ENCODE results near the gene CACNA1C.

Gene CACNA1C

DNA sequence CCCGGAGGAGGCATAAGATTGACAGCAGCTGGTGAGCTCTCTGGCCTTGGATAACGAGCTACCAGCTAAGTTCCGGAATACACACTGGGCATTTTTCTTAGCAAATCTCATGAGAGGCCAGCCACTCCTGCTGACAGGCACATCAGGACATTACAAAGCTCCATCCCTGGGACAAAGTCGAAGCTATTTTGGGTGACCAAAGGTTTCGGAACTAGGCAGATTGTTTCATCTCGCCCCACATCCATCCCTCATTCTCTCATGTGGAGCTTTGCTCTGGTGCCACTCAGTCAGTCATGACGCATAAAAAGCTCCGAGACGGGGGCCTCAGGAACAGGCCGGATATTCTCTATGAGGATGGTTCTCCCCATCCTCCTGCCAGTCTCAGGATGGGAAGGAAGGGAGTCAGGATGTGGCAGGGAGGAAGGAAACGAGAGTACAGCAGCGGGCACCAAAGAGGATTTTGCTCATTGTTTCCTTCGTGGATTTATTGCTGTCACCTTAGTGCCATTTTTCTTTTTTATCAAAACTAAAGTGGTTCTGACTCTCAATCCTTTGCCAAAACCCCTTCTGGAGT lies 488.9 kb downstream of the CACNA1C start:
- DNase-seq, result no peak
- no peak for TF ChIP-seq CTCF (IDR thresholded peaks at IDR 0.05; ENCODE audit: low read depth, low read length)
- Histone ChIP-seq H3K36me3 (no peaks in the 10 kb centered on the region; the same call in 1 of the 2 replicates), H3K4me3 (ENCODE audit: low read depth, low read length) (no peak overlapping the region), H3K27me3 (ENCODE audit: insufficient read depth, low read depth, severe bottlenecking) (no peaks in the 10 kb centered on the region), H3K9me3 (ENCODE audit: severe bottlenecking) (no peaks in the 10 kb centered on the region), H3K27ac (no peak overlapping the region)

DNA sequence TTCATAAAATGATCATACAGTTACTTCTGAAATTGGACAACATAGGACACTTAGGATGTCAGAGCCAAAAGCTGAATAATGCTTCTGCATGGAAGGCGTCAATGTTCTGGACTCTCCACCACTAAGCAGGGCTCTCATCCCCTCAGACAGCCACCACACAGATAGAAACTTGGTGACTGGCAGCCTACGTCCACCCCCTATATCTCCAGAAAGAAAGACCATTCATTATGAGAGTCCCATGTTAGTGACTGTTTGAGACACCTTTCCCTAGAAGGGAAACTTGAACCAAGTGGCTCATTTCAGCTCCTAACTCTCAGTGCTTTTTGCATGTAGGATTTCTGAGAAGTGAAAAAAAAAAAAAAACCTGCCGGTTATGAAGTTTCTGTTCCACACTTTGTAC lies 491.0 kb downstream of the CACNA1C start:
- Histone ChIP-seq H3K36me3 (no peaks in the 10 kb centered on the region; the same call in 1 of the 2 replicates), H3K27ac (no peak overlapping the region), H3K27me3 (ENCODE audit: insufficient read depth, low read depth, severe bottlenecking) (no peaks in the 10 kb centered on the region), H3K4me3 (ENCODE audit: low read depth, low read length) (no peak overlapping the region), H3K9me3 (ENCODE audit: severe bottlenecking) (no peaks in the 10 kb centered on the region)
- DNase-seq, result no peak
- TF ChIP-seq CTCF (IDR thresholded peaks at IDR 0.05; ENCODE audit: low read depth, low read length), result no peak

DNA sequence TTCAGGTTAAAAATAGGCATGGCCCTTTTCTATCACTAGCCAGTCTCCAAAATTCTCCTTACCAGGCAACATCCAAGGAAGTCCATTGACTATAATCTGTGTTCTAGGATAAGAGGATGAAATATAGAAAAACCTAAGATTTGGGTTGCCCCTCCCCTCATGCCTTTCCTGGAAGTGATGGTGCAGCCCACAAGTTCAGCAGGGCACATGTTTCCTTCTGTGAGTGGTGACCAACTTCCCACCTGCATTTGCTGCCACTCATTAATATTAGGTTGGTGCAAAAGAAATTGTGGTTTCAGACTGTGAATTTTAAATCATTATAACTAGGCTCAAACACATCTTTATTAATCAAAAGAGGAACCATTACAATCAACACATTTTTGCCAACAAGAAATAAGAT lies 491.4 kb downstream of the CACNA1C start:
- TF ChIP-seq CTCF (IDR thresholded peaks at IDR 0.05; ENCODE audit: low read depth, low read length), result no peak
- H3K9me3 ChIP-seq (ENCODE audit: severe bottlenecking), result no peaks in the 10 kb centered on the region
- no peaks in the 10 kb centered on the region; the same call in 1 of the 2 replicates for H3K36me3 ChIP-seq
- H3K27me3 ChIP-seq (ENCODE audit: insufficient read depth, low read depth, severe bottlenecking), result no peaks in the 10 kb centered on the region
- no peak for DNase-seq
- no peak overlapping the region for H3K27ac ChIP-seq
- no peak overlapping the region for H3K4me3 ChIP-seq (ENCODE audit: low read depth, low read length)

- Histone ChIP-seq H3K9me3 (ENCODE audit: severe bottlenecking) (no peaks in the 10 kb centered on the region), H3K4me3 (ENCODE audit: low read depth, low read length) (no peak overlapping the region), H3K36me3 (no peaks in the 10 kb centered on the region), H3K27me3 (ENCODE audit: insufficient read depth, low read depth, severe bottlenecking) (no peaks in the 10 kb centered on the region), H3K27ac (no peak overlapping the region)
- no peak for TF ChIP-seq CTCF (IDR thresholded peaks at IDR 0.05; ENCODE audit: low read depth, low read length)
- no peak for DNase-seq
Observed at GRCh38 chr12:2547273-2548044, 494.7 kb downstream of the CACNA1C start.

DNA sequence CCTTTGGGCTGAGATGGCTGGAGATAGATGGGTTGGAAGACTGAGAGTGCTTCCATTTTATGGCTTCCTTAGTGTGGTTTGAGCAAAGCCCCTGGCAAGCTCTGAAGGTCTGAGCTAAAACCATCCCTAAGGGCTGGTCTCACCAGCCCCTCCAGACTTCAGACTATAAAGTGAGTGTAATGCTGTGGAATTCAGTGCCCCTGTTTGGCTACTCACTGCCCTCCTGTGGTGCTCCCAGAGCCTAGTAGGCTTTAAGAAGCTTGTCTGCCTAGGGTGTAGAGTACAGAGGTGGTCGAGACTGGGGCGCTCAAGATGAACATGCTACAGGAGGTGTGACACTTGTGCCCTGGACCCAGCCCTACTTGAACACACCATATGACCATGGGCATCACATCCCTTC lies 495.3 kb downstream of the CACNA1C start:
- DNase-seq, result peak; percentile 24
- no peaks in the 10 kb centered on the region for H3K27me3 ChIP-seq (ENCODE audit: insufficient read depth, low read depth, severe bottlenecking)
- no peaks in the 10 kb centered on the region for H3K9me3 ChIP-seq (ENCODE audit: severe bottlenecking)
- no peak overlapping the region for H3K27ac ChIP-seq
- H3K36me3 ChIP-seq, result no peaks in the 10 kb centered on the region
- TF ChIP-seq CTCF (IDR thresholded peaks at IDR 0.05; ENCODE audit: low read depth, low read length), result peak; percentile 51
- H3K4me3 ChIP-seq (ENCODE audit: low read depth, low read length), result no peak overlapping the region
